DND-41 (cell line): Measurements from ENCODE around the gene NPC2.

Experiments
- ATAC-seq: fragments of 200-7000 bp; cut with Tn5 transposase; 3 replicates; pipeline ENCODE4 v1.9.1; 2021; ENCODE audit warnings: low read depth; ENCODE audit not compliant: insufficient read depth
- DNase-seq: peaks from one replicate; pipeline ENCODE4 v3.0.0-alpha.2; 2020
- H2AFZ ChIP-seq: 2 replicates; pipeline ENCODE4 v1.6.0; 2012; ENCODE audit warnings: low read depth, low read length
- H3K27ac ChIP-seq: 2 replicates; pipeline ENCODE4 v1.5.1; 2012; ENCODE audit warnings: low read length, inconsistent platforms
- H3K27me3 ChIP-seq: fragments of 200-600 bp; sonication (generic); 2 replicates; pipeline ENCODE4 v1.6.0; 2012; ENCODE audit warnings: low read length, mild to moderate bottlenecking, inconsistent platforms; ENCODE audit not compliant: insufficient read depth, poor library complexity
- H3K36me3 ChIP-seq: 2 replicates; pipeline ENCODE4 v1.5.1; 2012; ENCODE audit warnings: low read length, inconsistent platforms; ENCODE audit not compliant: insufficient read depth
- H3K4me1 ChIP-seq: 2 replicates; pipeline ENCODE4 v1.5.1; 2012; ENCODE audit warnings: mild to moderate bottlenecking, low read length; ENCODE audit not compliant: insufficient read depth
- H3K4me2 ChIP-seq: 2 replicates; pipeline ENCODE4 v1.6.0; 2012; ENCODE audit warnings: mild to moderate bottlenecking, moderate library complexity, low read length, inconsistent platforms; ENCODE audit not compliant: insufficient read depth
- H3K4me3 ChIP-seq, 2 experiments: fragments of 200-600 bp in 1 of 2; shearing (Covaris generic) in 1 of 2; 2 replicates each; pipeline ENCODE4 v1.5.1; 2012 to 2016; ENCODE audit warnings: inconsistent platforms in 2 of 2, low read length in 2 of 2, mild to moderate bottlenecking in 2 of 2, low read depth in 1 of 2, moderate library complexity in 1 of 2
- H3K79me2 ChIP-seq: 2 replicates; pipeline ENCODE4 v1.6.0; 2012; ENCODE audit warnings: low read length, inconsistent platforms; ENCODE audit not compliant: insufficient read depth
- H3K9ac ChIP-seq: 2 replicates; pipeline ENCODE4 v1.6.0; 2012; ENCODE audit warnings: low read depth, mild to moderate bottlenecking, inconsistent platforms, low read length, moderate library complexity
- H3K9me3 ChIP-seq: 2 replicates; pipeline ENCODE4 v1.5.1; 2012; ENCODE audit warnings: low read length, moderate library complexity, mild to moderate bottlenecking, inconsistent platforms; ENCODE audit not compliant: insufficient read depth, severe bottlenecking
- H4K20me1 ChIP-seq: 2 replicates; pipeline ENCODE4 v1.6.0; 2012; ENCODE audit warnings: low read length; ENCODE audit not compliant: insufficient read depth
- EZH2 ChIP-seq: IDR thresholded peaks from 3 replicates; pipeline ENCODE4 v1.6.1; 2012; ENCODE audit warnings: borderline replicate concordance, low read depth, mild to moderate bottlenecking, moderate library complexity, low read length, inconsistent platforms; ENCODE audit not compliant: severe bottlenecking
- TF ChIP-seq, protein P1 (sequence below): IDR thresholded peaks from 2 replicates; pipeline ENCODE4 v1.5.1; 2012; ENCODE audit warnings: borderline replicate concordance, low read length, moderate library complexity, mild to moderate bottlenecking; ENCODE audit not compliant: poor library complexity, severe bottlenecking; ENCODE audit errors: extremely low read depth

Gene NPC2

DNA sequence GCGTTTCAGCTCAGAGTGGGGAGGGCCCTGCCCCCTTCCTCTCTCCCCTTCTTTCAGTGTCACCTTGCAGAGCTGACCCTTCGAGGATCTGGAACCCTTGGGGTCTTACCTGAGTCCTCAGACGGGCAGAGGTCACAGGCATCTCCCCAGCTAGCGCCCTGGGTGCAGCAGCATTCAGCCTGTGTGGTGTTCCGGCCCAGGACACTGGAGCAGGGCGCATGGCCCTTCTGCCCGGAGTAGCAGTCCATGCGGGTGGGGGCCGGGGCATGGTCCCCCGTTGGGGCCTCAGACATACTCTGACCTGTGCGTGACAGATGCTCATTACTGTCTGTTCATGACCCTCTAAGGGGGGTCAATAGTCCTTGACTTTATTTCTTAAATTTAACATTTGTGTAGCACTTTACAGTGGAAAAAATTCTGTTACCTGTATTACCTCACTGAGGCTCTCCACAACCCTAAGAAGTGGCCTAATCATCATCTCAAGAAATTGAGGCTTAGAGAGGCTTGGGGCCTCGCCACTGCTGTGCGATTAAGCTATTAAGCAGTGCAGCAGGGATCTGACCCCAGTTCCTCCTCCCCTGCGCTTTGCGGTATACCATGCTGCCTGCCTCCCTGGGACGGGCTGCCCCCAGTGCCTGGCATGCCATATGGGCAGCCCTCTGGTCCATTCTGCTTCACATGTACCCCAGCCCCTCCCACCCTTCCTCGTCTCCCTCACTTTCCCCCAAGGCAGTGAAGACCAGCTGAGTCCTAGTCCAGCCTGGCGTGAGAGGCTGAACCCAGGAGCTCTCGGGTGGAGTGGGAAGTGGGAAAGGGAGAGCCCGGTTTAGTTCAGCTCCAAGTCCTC, 12.0 kb upstream of the NPC2 start:
- H3K4me1 ChIP-seq, result no peaks in the 10 kb centered on the region
- TF ChIP-seq, protein P1, sequence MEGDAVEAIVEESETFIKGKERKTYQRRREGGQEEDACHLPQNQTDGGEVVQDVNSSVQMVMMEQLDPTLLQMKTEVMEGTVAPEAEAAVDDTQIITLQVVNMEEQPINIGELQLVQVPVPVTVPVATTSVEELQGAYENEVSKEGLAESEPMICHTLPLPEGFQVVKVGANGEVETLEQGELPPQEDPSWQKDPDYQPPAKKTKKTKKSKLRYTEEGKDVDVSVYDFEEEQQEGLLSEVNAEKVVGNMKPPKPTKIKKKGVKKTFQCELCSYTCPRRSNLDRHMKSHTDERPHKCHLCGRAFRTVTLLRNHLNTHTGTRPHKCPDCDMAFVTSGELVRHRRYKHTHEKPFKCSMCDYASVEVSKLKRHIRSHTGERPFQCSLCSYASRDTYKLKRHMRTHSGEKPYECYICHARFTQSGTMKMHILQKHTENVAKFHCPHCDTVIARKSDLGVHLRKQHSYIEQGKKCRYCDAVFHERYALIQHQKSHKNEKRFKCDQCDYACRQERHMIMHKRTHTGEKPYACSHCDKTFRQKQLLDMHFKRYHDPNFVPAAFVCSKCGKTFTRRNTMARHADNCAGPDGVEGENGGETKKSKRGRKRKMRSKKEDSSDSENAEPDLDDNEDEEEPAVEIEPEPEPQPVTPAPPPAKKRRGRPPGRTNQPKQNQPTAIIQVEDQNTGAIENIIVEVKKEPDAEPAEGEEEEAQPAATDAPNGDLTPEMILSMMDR, result no peak
- TF ChIP-seq EZH2, result no peak
- no peak overlapping the region for H2AFZ ChIP-seq
- H3K9ac ChIP-seq, result no peak overlapping the region
- no peaks in the 10 kb centered on the region for H3K27me3 ChIP-seq
- H3K4me2 ChIP-seq, result no peak overlapping the region
- H3K36me3 ChIP-seq, result no peaks in the 10 kb centered on the region
- H4K20me1 ChIP-seq, result no peaks in the 10 kb centered on the region
- ATAC-seq (no peak), DNase-seq (no peak)
- H3K27ac ChIP-seq, result no peak overlapping the region
- no peak overlapping the region for H3K4me3 ChIP-seq
- no peaks in the 10 kb centered on the region for H3K9me3 ChIP-seq
- no peaks in the 10 kb centered on the region for H3K79me2 ChIP-seq

DNA sequence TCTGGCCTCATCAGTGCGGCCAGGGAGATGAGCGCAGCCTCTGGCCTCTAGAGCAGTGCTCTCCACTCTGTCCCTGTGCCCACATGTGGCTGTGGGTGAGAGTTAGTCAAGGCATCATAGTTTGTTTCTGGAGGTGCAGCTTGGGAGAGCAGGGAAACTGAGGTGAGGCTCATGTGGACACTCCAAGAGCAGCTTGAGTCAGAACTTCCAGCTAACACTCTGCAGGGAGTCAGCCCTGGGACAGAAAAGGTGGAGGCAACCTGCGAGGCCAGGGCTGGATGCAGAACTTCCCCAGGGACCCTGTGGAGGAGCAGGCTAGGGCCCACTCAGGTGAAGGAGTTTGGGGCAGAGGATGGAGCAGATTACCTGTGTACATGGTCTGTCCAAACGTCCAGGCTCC, 11.3 kb upstream of the NPC2 start:
- no peak overlapping the region for H3K27ac ChIP-seq
- no peaks in the 10 kb centered on the region for H3K27me3 ChIP-seq
- no peaks in the 10 kb centered on the region for H3K79me2 ChIP-seq
- H3K9ac ChIP-seq, result no peak overlapping the region
- H3K4me3 ChIP-seq, result no peak overlapping the region
- H3K4me2 ChIP-seq, result no peak overlapping the region
- H3K9me3 ChIP-seq, result no peaks in the 10 kb centered on the region
- no peak for ATAC-seq
- H2AFZ ChIP-seq, result no peak overlapping the region
- DNase-seq, result no peak
- H4K20me1 ChIP-seq, result no peaks in the 10 kb centered on the region
- no peak for TF ChIP-seq EZH2
- TF ChIP-seq, protein P1, result no peak
- H3K4me1 ChIP-seq, result no peaks in the 10 kb centered on the region
- H3K36me3 ChIP-seq, result no peaks in the 10 kb centered on the region

DNA sequence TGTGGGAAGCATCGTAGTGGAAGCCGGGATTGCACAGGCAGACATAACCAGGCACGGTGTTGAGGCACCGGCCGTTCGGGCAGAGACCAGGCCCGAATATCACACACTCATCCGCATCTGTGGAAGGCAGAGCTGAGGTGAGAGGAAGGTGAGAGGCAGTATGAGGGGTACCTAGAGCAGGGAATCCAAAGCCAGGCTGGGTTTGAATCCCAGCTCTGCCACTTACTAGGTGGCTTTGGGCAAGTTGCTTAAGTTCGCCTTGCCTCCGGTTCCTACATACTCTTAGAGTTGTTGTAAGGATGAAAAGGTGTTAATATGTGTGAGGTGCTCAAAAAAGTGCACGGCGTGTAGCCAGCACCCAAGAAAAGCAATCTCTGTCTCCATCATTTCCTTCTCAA, 10.8 kb upstream of the NPC2 start:
- H3K4me2 ChIP-seq, result no peak overlapping the region
- H2AFZ ChIP-seq, result no peak overlapping the region
- no peak overlapping the region for H3K4me3 ChIP-seq
- H4K20me1 ChIP-seq, result no peaks in the 10 kb centered on the region
- H3K27ac ChIP-seq, result no peak overlapping the region
- H3K36me3 ChIP-seq, result no peaks in the 10 kb centered on the region
- TF ChIP-seq EZH2, result no peak
- TF ChIP-seq, protein P1, result no peak
- no peaks in the 10 kb centered on the region for H3K9me3 ChIP-seq
- no peak for ATAC-seq
- H3K9ac ChIP-seq, result no peak overlapping the region
- H3K4me1 ChIP-seq, result no peaks in the 10 kb centered on the region
- H3K27me3 ChIP-seq, result no peaks in the 10 kb centered on the region
- DNase-seq, result no peak
- H3K79me2 ChIP-seq, result no peaks in the 10 kb centered on the region
